Right forelimb (tissue), 1 donor: Measurements from ENCODE around the gene RABGAP1L.
"Not testable (repeated sequence)": the region's sequence is repeated elsewhere in the genome, so short reads cannot be mapped to it uniquely, and the experiment has no call there.

ENCODE experiments used
- DNase-seq: peaks from one replicate; pipeline ENCODE4 v3.0.0-alpha.2; 2018

The RABGAP1L gene

GRCh38 chr1:174204697-174205308 is 45.5 kb downstream of the RABGAP1L start:
- DNase-seq = no peak

DNA sequence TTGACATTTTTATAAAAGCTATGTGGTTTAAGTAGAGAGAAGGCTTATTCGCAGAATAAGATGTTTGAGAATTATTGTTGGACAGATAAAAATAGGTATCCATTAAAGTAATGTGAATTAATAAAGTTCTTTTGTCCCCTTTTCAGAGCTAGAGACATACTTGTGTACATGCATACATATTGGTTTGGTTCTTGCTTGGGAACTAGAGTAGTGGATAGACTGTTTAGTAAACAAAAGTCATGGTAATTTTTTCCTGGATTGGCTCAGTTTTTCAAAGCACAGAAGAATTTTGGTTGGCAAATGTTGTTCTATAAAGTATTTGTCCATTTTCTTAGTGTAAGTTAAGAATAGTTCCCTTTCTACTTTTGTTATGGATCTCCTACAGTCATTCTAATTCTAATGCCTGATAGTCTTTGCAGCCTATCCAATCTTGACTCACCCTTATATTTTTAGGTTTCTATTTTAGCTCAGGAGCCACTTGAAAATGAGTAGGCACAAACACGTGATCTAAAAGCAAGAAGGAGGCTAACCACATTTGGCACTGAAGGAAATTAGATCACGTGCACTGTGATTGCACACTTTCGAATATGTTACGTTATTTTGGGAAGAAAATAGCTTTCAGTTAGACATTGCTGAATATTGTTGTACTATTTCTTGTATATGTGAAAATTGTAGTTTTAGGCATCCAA is 47.0 kb downstream of the RABGAP1L start:
- no peak for DNase-seq

- no peak for DNase-seq
These were observed 50.2 kb downstream of the RABGAP1L start for GRCh38 chr1:174209347-174210187.

DNA sequence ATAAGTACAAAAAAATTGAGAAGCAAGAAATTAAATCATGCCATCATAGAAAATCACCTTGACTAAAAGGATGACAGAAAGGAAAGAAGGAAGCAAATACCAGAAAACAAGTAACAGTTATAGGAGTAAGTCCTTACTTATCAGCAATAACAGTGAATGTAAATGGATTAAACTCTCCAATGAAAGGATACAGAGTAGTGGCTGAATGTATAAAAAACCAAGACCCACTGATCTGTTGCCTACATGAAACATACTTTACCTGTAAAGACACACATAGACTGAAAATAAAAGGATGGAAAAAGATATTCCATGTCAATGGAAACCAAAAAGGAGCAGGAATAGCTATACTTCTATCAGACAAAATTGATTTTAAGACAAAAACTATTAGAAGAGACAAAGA is 52.2 kb downstream of the RABGAP1L start:
- DNase-seq = no peak

DNA sequence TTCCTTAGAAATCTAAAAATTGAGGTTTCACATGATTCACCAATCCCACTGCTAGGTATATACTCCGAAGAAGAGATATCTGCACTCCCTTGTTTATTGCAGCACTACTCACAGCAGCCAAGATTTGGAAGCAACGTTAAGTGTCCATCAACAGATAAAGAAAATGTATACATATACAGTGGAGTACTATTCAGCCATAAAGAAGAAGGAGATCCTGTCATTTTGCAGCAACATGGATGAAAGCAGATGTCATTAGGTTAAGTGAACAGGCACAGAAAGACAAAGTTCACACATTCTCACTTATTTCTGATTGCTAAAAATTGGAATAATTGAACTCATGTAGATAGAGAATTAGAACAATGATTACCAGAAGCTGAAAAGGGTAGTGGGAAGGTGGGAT is 56.4 kb downstream of the RABGAP1L start:
- no peak for DNase-seq

DNA sequence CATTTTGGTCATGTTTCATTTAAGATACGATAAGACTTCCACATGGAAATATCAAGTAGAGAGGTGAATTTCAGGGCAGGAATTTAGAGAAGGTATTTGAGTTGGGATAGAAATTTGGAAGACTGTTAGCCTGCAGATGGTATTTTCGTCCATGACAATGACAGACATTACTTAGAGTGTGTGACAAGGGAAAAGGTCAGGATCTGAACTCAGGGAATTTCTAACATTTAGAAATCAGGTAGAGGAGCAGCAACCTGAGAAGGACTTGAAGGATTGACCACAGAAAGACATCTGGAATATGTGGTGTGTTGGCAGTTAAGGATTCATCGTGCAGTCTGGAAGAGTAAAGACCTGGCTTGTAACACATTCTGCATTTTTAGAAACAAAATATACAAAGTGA is 57.9 kb downstream of the RABGAP1L start:
- DNase-seq = no peak

- DNase-seq = no peak
These were observed 58.7 kb downstream of the RABGAP1L start for GRCh38 chr1:174217787-174218574.

DNA sequence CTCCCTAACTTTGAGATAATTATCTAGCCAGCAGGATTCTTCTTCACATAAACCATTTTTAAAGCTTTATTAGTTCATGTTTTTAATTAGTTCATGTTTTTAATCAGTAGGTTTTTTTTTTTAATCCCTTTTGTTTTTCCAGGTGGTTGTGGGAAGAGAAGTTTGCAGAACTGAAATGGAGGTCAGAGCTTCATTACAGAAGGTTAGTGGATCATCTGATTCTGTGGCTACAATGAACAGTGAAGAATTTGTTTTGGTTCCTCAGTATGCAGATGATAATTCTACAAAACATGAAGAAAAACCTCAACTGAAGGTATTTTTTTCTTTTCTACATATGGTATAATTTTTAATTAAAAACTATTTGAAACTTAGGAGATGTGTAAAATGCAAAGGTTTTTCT is 59.7 kb downstream of the RABGAP1L start:
- DNase-seq = no peak

GRCh38 chr1:174219606-174220370 is 60.5 kb downstream of the RABGAP1L start:
- no peak for DNase-seq

DNA sequence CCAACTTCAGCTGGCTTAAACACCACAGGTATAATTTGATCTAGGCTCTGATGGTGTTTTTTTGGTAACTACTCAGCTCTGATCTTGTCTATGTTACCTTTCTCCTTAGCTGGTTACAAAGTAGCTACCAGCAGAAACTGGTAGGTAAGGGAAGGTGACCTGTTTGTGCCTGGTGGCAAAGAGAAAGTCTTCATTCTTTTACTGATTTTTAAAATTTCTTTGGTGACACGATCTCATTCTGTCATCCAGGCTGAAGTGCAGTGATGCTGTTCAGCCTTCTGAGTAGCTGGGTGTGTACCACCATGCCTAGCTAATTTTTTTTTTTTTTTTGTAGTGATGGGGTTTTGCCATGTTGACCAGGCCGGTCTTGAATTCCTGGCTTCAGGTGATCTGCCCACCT is 62.4 kb downstream of the RABGAP1L start:
- no peak for DNase-seq

- DNase-seq = no peak
These were observed 63.0 kb downstream of the RABGAP1L start for GRCh38 chr1:174222166-174222949.

DNA sequence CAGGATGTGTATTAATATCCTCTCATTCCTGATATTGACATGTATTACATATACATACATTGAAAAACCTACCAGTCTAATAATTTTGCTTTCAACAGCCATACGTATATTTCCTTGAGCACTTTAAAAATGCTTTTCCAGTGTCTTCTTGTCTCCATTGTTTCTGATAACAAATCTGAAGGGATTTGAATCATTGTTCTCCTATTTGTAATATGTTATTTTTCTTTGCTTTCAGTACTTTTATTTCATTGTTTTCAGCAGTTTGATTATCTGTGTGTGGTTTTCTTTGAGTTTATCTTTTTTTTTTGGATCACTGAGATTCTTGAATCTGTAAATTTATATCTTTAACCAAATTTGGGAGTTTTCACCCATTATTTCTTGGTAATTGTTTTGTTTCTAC is 65.3 kb downstream of the RABGAP1L start:
- DNase-seq = no peak

DNA sequence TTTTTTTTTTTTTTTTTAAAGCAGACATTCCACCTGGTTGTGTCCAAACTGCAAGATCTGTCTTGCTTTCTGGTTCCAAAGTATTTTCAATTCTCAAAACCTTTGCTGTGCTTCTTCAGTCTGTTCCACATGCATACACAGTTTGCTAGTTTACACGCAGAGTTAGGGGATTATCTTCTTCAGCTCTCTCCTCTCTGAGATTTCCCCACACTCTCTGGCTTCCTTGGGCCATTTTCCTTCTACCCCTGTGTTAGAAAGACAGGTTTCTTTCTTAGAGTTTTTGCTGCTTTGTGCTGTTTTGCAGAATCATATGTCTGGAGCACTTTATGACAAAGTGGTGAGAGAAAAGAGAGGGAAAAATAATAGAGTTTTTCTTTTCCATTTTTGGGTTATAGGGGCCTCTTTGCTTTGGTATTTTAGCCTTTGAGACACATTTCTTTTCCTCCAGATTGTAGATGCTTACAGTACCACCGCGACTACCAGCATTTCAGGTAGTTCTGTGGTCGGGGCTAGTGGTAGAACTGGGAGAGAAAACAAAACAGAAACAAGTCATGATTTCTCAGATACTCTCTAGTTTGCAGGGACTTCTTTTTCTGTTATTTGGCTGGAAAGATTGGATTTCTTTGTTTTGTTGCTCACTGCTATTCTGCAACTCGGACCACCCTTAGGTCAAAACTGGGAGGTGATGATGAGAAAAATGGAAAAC is 66.3 kb downstream of the RABGAP1L start:
- DNase-seq = no peak

DNA sequence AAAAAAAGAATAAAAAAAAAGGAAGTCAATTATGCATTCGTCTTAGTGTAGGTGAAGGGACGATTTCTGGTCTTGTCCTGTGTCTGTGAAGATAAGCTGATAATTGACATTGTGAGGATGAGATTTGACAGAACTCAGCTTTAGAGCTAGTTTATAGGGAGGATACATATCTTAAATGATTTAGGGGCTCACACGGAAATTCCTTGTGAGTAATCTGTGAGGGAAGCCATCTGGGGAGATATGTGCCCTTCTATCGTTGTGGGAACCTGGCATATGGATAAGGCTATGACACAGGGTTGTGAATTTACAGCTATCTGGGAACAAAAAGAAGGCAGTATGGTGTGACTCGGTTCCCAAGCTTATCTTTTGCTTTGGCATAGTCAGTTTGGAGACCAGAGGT is 71.1 kb downstream of the RABGAP1L start:
- DNase-seq = no peak

DNA sequence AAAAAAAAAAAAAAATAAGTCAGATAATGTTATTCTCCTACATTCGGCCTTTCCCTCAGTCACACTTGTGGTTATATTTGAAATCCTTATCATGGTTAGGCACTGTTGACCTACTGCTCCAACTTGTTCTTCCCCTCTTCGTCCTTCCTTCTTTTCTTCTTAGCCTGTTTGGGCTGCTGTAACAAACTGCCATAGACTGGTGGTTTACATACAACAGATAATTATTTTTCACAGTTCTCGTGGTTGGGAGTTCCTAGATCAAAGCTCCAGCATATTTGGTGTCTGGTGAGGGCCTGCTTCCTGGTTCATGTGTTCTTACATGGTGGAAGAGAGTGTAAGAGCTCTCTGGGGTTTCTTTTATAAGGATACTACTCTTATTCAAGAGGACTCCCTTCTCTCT is 73.4 kb downstream of the RABGAP1L start:
- no peak for DNase-seq

- not testable (repeated sequence) for DNase-seq
These were observed 79.7 kb downstream of the RABGAP1L start for GRCh38 chr1:174238845-174239501.

DNA sequence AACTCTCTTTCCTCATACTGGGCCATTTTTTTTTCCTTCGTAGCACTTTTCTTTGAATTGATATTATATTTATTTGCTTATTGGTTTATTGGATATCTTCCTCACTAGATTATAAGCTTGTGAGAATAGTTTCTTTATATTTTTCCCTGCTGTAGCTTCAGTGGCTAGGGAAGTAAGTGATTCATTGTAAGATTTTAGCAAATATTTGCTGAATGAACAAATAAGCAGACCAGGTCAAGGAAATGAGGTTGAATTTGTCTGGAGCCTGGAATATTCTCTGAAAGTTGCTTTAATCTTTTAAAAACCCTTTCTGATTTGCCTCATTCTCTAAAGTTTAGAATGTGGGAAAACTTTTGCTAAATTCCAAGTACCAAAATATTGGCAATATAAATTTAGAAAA is 80.2 kb downstream of the RABGAP1L start:
- no peak for DNase-seq

GRCh38 chr1:174242856-174243255 is 83.5 kb downstream of the RABGAP1L start:
- DNase-seq = no peak

DNA sequence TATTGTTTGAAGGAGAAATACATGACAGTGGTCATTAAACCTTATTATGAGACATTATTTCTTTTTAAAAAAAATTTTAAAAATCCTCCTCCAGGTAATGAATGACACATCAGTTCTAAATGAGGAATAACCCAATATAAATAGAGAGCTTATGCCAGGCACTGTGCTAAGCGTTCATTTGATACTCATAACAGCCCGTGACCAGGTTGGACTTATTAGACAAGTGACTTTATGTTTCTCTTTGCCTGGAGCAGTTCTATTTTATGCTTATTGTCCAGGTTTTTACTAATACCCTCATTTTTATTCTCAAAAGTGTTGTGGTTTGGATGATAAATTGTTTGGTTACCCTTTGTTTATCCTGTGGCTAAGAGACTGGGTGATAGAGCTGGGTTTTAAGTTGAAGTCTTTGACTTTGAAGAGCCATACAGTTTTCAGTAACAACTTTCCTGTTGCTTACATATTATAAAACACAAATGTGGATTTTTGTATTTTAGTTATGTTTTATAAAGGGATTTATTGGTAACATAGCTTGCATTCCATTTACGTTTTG is 84.2 kb downstream of the RABGAP1L start:
- no peak for DNase-seq

DNA sequence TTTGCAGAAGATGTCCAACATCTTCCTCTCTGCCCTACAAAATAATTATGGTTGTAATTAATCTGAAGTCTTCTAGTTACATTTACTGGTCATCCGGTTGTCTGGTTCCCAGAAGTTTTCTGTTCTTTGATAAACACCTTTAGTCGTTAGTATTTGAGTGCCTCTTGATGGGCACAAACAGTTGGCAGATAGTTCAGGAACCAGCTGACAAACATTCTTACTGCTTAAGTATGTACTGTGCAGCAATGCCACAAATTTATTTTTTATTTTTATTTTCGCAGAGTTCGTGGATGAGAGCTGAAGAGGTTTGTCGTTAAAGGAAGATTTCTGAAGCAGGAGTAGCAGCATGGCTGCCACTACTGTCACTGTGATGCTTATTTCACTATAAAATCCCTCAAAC is 84.7 kb downstream of the RABGAP1L start:
- no peak for DNase-seq
